ENCODE data around the gene LAMA2. TPM values are rescaled to one million over a fixed set of nuclear protein-coding genes. Genes with fewer than 3 reads are reported as not detected.

Gene LAMA2
- total and polyA plus RNA-seq, 5 donors = 28.7 to 176 (median 134) TPM

GRCh38 chr6:128863983-128864382 lies 19.0 kb upstream of the LAMA2 start:
- intact Hi-C loops (cut with DNase I) = no loop called here

DNA sequence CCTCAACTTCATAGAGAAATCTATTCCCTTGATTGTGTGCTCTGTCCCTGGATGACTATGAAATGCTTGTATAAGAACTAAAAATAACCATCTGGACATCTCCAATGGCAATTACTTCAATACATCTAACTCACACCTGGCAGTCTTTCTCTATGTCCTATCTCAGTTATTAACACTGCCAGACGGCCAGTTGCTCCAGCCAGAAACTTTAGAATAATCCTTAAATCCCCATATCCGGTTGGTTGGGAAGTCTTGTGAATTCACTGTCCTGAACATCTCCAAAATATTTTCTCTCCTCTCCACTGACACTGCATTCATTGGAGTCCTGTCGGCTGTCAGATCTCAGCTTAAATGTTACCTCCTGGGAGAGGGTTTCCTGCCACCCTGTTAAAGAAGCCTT lies 12.2 kb upstream of the LAMA2 start:
- Histone ChIP-seq H3K4me1 (ENCODE audit: control insufficient read depth, insufficient read depth, low read length) (no peaks in the 10 kb centered on the region), H3K27ac (ENCODE audit: low read length) (no peak overlapping the region), H3K4me3 (ENCODE audit: low read length) (no peak overlapping the region), H3K9me3 (ENCODE audit: control insufficient read depth, low read length) (no peaks in the 10 kb centered on the region), H3K27me3 (ENCODE audit: control insufficient read depth, insufficient read depth) (no peaks in the 10 kb centered on the region)
- intact Hi-C loops (cut with DNase I) = no loop called here
- DNase-seq = no peak
- 54% methylated on average over 3 of the region's 3 CpGs for WGBS
- ATAC-seq = no peak

More at GRCh38 chr6:128863983-128864382, 19.0 kb upstream of the LAMA2 start:
- Histone ChIP-seq H3K27ac (ENCODE audit: low read length) (no peak overlapping the region), H3K9me3 (ENCODE audit: control insufficient read depth, low read length) (no peaks in the 10 kb centered on the region), H3K4me1 (ENCODE audit: control insufficient read depth, insufficient read depth, low read length) (no peaks in the 10 kb centered on the region), H3K27me3 (ENCODE audit: control insufficient read depth, insufficient read depth) (no peaks in the 10 kb centered on the region), H3K4me3 (ENCODE audit: low read length) (no peak overlapping the region)
- no peak for ATAC-seq
- no peak for DNase-seq

DNA sequence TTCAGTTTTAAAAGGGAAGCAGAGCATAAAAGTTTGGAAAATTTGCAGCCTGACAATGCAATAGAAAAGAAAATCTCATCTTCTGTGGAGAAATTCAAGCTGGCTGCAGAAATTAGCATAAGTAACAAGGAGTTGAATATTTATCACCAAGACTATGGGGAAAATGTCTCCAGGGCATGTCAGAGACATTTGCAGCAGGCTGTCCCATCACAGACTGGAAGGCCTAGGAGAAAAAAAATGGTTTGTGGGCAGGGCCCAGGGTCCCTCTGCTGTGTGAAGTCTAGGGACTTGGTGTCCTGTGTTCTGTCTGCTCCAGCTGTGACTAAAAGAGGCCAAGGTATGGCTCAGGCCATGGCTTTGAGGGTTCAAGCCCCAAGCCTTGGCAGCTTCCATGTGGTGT lies 8.1 kb upstream of the LAMA2 start:
- no peak for DNase-seq
- intact Hi-C loops (cut with DNase I) = no loop called here
- Histone ChIP-seq H3K9me3 (ENCODE audit: control insufficient read depth, low read length) (no peaks in the 10 kb centered on the region), H3K4me3 (ENCODE audit: low read length) (no peak overlapping the region), H3K4me1 (ENCODE audit: control insufficient read depth, insufficient read depth, low read length) (no peaks in the 10 kb centered on the region), H3K27ac (ENCODE audit: low read length) (no peak overlapping the region), H3K27me3 (ENCODE audit: control insufficient read depth, insufficient read depth) (no peaks in the 10 kb centered on the region)
- no peak for ATAC-seq

- no peak for DNase-seq
- intact Hi-C loops (cut with DNase I) = no loop called here
Observed at GRCh38 chr6:128882560-128882959, 378 bp upstream of the LAMA2 start.

GRCh38 chr6:128883906-128884305 lies 968 bp downstream of the LAMA2 start:
- Histone ChIP-seq H3K4me1 (ENCODE audit: control insufficient read depth, insufficient read depth, low read length) (no peaks in the 10 kb centered on the region), H3K9me3 (ENCODE audit: control insufficient read depth, low read length) (no peaks in the 10 kb centered on the region), H3K27me3 (ENCODE audit: control insufficient read depth, insufficient read depth) (no peaks in the 10 kb centered on the region), H3K4me3 (ENCODE audit: low read length) (peak overlapping the region; percentile 68), H3K27ac (ENCODE audit: low read length) (no peak overlapping the region)
- intact Hi-C loops (cut with DNase I) = no loop called here
- DNase-seq = no peak
- WGBS = 30% methylated on average over 2 of the region's 2 CpGs
- ATAC-seq = no peak

More at GRCh38 chr6:128882560-128882959, 378 bp upstream of the LAMA2 start:
- no peaks in the 10 kb centered on the region for H3K9me3 ChIP-seq (ENCODE audit: control insufficient read depth, low read length)
- H3K27me3 ChIP-seq (ENCODE audit: control insufficient read depth, insufficient read depth) = no peaks in the 10 kb centered on the region
- H3K4me3 ChIP-seq (ENCODE audit: low read length) = peak overlapping the region; percentile 68
- no peaks in the 10 kb centered on the region for H3K4me1 ChIP-seq (ENCODE audit: control insufficient read depth, insufficient read depth, low read length)
- ATAC-seq = peak; percentile 25 to 52
- 24% methylated on average over 2 of the region's 2 CpGs for WGBS
- peak overlapping the region; percentile 91 for H3K27ac ChIP-seq (ENCODE audit: low read length)

DNA sequence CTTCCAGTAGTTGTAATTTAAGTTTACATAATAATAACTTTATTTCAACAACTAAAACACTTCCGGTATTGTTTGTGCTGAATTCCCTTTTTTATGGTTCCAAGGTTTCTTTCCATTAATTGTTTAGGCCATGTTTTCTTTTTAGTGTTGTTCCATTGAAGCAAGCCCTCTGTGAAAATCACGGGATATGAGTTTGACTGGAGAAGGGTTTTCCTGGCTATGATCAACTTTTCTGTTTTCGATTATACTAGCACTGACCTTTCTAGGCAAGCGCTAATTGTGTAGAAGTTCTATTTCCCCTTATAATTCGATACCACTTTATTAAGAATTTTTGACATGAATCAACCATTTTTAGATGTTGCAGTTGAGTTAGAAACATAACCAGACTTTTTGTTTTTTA lies 2.4 kb downstream of the LAMA2 start:
- no peaks in the 10 kb centered on the region for H3K4me1 ChIP-seq (ENCODE audit: control insufficient read depth, insufficient read depth, low read length)
- intact Hi-C loops (cut with DNase I) = no loop called here
- H3K4me3 ChIP-seq (ENCODE audit: low read length) = peak overlapping the region; percentile 87
- no peak for ATAC-seq
- H3K9me3 ChIP-seq (ENCODE audit: control insufficient read depth, low read length) = no peaks in the 10 kb centered on the region
- H3K27ac ChIP-seq (ENCODE audit: low read length) = no peak overlapping the region
- no peaks in the 10 kb centered on the region for H3K27me3 ChIP-seq (ENCODE audit: control insufficient read depth, insufficient read depth)
- WGBS = 52% methylated on average over 5 of the region's 5 CpGs
- no peak for DNase-seq

DNA sequence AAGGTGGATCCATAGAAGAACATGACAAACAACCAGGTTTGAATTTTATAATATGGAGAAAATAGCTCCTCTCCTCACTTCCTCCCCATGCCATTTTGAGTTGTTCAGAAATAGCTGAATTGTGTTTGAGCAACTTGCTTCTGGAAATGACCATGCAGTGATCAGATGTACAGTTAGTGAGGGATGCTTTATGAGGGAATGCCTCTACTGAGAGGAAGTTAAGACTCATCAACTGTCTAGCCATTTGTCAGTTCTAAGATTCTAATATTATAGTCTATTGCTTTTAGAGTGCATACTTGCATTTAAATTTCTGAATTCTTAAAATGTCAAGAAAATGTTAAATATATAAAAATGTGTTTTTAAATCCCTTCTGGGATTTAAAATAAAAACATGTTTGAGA lies 3.8 kb downstream of the LAMA2 start:
- Histone ChIP-seq H3K4me1 (ENCODE audit: control insufficient read depth, insufficient read depth, low read length) (no peaks in the 10 kb centered on the region), H3K4me3 (ENCODE audit: low read length) (peak overlapping the region; percentile 87), H3K27me3 (ENCODE audit: control insufficient read depth, insufficient read depth) (no peaks in the 10 kb centered on the region), H3K9me3 (ENCODE audit: control insufficient read depth, low read length) (no peaks in the 10 kb centered on the region), H3K27ac (ENCODE audit: low read length) (no peak overlapping the region)
- no peak for ATAC-seq
- intact Hi-C loops (cut with DNase I) = no loop called here
- no peak for DNase-seq

- DNase-seq (no peak), ATAC-seq (peak; percentile 90 to 92)
- Histone ChIP-seq H3K4me1 (ENCODE audit: control insufficient read depth, insufficient read depth, low read length) (no peaks in the 10 kb centered on the region), H3K27ac (ENCODE audit: low read length) (no peak overlapping the region), H3K27me3 (ENCODE audit: control insufficient read depth, insufficient read depth) (no peaks in the 10 kb centered on the region), H3K4me3 (ENCODE audit: low read length) (peak overlapping the region; percentile 34), H3K9me3 (ENCODE audit: control insufficient read depth, low read length) (no peaks in the 10 kb centered on the region)
- intact Hi-C loops (cut with DNase I) = no loop called here
- WGBS = 68% methylated on average over 5 of the region's 5 CpGs
Observed at GRCh38 chr6:128888444-128889175, 5.7 kb downstream of the LAMA2 start.

DNA sequence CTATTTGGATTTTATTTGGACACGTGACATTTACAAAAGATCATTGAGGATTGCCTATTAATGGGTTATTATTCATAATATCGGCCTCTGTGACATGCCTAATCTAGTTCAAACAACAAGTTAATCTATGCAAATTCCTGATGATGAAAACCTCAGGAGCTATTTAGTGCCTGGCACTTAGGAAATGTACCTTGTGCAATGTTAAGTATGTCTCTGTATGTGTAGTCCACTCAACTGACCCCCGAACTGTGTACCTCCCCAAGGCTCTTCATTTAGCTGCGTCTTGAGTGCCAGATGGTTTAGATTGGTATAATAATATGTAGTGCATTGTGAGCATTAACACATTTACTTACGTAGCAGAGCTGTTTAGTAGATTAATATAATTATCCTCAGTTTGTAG lies 6.9 kb downstream of the LAMA2 start:
- Histone ChIP-seq H3K9me3 (ENCODE audit: control insufficient read depth, low read length) (no peaks in the 10 kb centered on the region), H3K4me3 (ENCODE audit: low read length) (peak overlapping the region; percentile 48), H3K27ac (ENCODE audit: low read length) (peak overlapping the region; percentile 75), H3K27me3 (ENCODE audit: control insufficient read depth, insufficient read depth) (no peaks in the 10 kb centered on the region), H3K4me1 (ENCODE audit: control insufficient read depth, insufficient read depth, low read length) (no peaks in the 10 kb centered on the region)
- intact Hi-C loops (cut with DNase I) = loop anchor here in 1 of 4 donors (10.0 kb wide), 1 partner anchor 375 kb away; no protein-coding TSS in a partner anchor
- DNase-seq (no peak), ATAC-seq (peak in 1 of 2 donors; percentile 34)
- 61% methylated on average over 5 of the region's 5 CpGs for WGBS

DNA sequence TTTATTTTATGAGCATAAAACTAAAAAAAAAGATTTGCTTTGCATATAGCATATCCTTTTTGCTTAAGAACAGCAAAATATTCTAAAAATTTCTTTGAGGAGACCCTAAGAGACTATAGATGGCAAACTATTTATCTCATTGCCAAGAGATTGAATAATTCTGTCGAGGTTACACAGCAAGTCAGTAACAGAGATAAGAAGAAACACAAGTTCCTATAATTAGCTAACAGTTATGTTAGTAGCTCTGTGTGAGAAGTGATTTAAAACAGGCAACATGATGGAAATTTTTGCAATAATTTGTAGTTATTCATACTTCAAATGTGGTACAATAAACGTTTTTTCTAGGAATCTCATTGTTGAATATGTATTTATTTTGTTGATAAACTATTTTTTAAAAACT lies 9.1 kb downstream of the LAMA2 start:
- peak; percentile 37 to 44 for ATAC-seq
- no peaks in the 10 kb centered on the region for H3K4me1 ChIP-seq (ENCODE audit: control insufficient read depth, insufficient read depth, low read length)
- no peak overlapping the region for H3K4me3 ChIP-seq (ENCODE audit: low read length)
- no peaks in the 10 kb centered on the region for H3K27me3 ChIP-seq (ENCODE audit: control insufficient read depth, insufficient read depth)
- no peak for DNase-seq
- intact Hi-C loops (cut with DNase I) = loop anchor here in 1 of 4 donors (10.0 kb wide), 1 partner anchor 373 kb away; no protein-coding TSS in a partner anchor
- no peaks in the 10 kb centered on the region for H3K9me3 ChIP-seq (ENCODE audit: control insufficient read depth, low read length)
- no peak overlapping the region for H3K27ac ChIP-seq (ENCODE audit: low read length)
- 10% methylated on average over 2 of the region's 2 CpGs for WGBS

GRCh38 chr6:128899341-128900050 lies 16.6 kb downstream of the LAMA2 start:
- Histone ChIP-seq H3K9me3 (ENCODE audit: control insufficient read depth, low read length) (no peaks in the 10 kb centered on the region), H3K4me3 (ENCODE audit: low read length) (no peak overlapping the region), H3K4me1 (ENCODE audit: control insufficient read depth, insufficient read depth, low read length) (peaks cover 2% of the 10 kb centered on the region), H3K27ac (ENCODE audit: low read length) (no peak overlapping the region), H3K27me3 (ENCODE audit: control insufficient read depth, insufficient read depth) (no peaks in the 10 kb centered on the region)
- DNase-seq (no peak), ATAC-seq (no peak)
- intact Hi-C loops (cut with DNase I) = loop anchor here in 1 of 4 donors (10.0 kb wide), 1 partner anchor 365 kb away; no protein-coding TSS in a partner anchor

Data from right cardiac atrium (tissue), 5 donors.